Cardiac muscle cell (in vitro differentiated cells and primary cell): ENCODE measurements around the gene TMEM176B. TPM values are rescaled to one million over a fixed set of nuclear protein-coding genes. Genes with fewer than 3 reads are reported as not detected.

Source experiments
- DNase-seq, 2 donors: peaks; one replicate each; pipeline versions ENCODE4 v3.0.0 to v3.0.0-alpha.2; 2010 to 2017; ENCODE audit warnings: low read depth in 1 of 2, low spot score in 1 of 2
- H3K27ac ChIP-seq: fragments of 200-600 bp; sonication (generic); 2 replicates; pipeline ENCODE4 v1.5.1; 2016
- H3K27me3 ChIP-seq: fragments of 200-600 bp; sonication (generic); 2 replicates; pipeline ENCODE4 v1.6.0; 2016; ENCODE audit warnings: control low read depth
- H3K36me3 ChIP-seq: fragments of 200-600 bp; sonication (generic); 2 replicates; pipeline ENCODE4 v1.5.1; 2016; ENCODE audit warnings: control low read depth
- H3K4me1 ChIP-seq: fragments of 200-600 bp; sonication (generic); 2 replicates; pipeline ENCODE4 v1.8.1; 2017; ENCODE audit warnings: low read depth, mild to moderate bottlenecking, mixed run types
- H3K4me3 ChIP-seq: fragments of 200-600 bp; sonication (generic); 2 replicates; pipeline ENCODE4 v1.5.1; 2016; ENCODE audit warnings: mild to moderate bottlenecking
- H3K9me3 ChIP-seq: fragments of 200-600 bp; sonication (generic); 2 replicates; pipeline ENCODE4 v1.5.1; 2017; ENCODE audit warnings: low read depth, mild to moderate bottlenecking, control low read depth
- CTCF ChIP-seq: IDR thresholded peaks from 2 replicates; pipeline ENCODE4 v1.5.1; 2012; ENCODE audit warnings: low read depth, mild to moderate bottlenecking, low read length
- polyA plus RNA-seq: library from polyadenylated mRNA; unstranded; fragments of >200 nt; fragmentation: Nextera tagmentation; extraction: Ambion mirVana; gene quantifications from 2 replicates; pipeline ENCODE4 v1.2.1, GENCODE V29; 2016
- total RNA-seq: library from RNA; depleted of rRNA; stranded (reverse); fragments of >200 nt; gene quantifications from 2 replicates; pipeline ENCODE4 v1.2.3, GENCODE V29; 2016

Gene TMEM176B
- total and polyA plus RNA-seq, 2 experiments from 2014 or later, result 30.6 to 41.8 TPM

DNA sequence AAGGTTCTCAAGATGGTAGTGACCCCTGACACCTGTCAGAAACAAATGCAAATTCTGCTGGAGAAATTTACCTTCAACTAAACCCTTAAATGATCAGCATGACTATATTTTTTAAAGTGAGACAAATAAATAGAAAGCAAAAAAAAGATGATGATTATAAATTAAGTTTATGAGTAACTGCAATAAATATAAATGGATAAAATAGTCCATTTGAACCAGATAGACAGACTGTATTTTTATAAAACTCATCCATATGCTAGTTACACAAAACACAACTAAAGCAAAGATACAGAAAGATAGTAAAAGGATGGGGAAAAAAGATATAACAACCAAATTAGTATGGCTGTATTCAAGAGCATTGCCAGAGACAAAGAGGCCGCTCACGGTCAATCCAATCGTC, 6.3 kb upstream of the TMEM176B start:
- Histone ChIP-seq H3K36me3 (no peaks in the 10 kb centered on the region), H3K4me1 (no peaks in the 10 kb centered on the region), H3K4me3 (no peak overlapping the region), H3K27ac (no peak overlapping the region), H3K9me3 (no peaks in the 10 kb centered on the region), H3K27me3 (peaks cover 22% of the 10 kb centered on the region)
- DNase-seq, result no peak
- no peak for TF ChIP-seq CTCF

DNA sequence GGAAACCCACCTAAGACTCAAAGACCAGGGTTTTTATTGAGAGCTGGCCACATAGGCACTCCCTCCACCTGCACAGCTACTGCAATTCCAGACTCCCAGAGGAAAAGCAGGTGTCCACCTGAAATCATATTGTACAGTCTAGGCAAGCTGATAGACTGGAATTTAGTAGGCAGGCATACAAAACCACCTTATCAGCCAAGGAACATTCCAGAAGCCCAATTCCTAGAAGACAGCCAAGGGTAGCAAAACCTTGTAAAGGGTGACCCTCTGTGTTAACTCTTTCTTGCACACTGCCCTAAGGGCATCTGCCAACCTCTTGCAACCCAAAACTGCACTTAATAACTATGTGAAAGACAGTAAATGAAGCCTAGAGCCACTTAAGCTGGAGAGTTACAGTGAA, 5.7 kb upstream of the TMEM176B start:
- Histone ChIP-seq H3K27me3 (peaks cover 28% of the 10 kb centered on the region), H3K36me3 (no peaks in the 10 kb centered on the region), H3K4me1 (no peaks in the 10 kb centered on the region), H3K27ac (no peak overlapping the region), H3K4me3 (no peak overlapping the region), H3K9me3 (no peaks in the 10 kb centered on the region)
- no peak for DNase-seq
- no peak for TF ChIP-seq CTCF

DNA sequence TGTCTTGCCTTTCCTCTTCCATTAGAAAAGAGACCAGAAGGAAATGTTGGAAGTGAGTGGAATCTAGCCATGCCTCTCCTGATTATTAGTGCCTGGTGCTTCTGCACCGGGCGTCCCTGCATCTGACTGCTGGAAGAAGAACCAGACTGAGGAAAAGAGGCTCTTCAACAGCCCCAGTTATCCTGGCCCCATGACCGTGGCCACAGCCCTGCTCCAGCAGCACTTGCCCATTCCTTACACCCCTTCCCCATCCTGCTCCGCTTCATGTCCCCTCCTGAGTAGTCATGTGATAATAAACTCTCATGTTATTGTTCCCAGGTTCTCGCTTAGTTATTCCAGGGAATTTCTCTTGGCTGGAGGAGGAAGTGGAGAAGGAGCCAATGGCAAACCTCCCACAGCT, 4.6 kb upstream of the TMEM176B start:
- H3K4me1 ChIP-seq, result no peaks in the 10 kb centered on the region
- H3K4me3 ChIP-seq, result no peak overlapping the region
- H3K27me3 ChIP-seq, result peaks cover 39% of the 10 kb centered on the region
- no peak overlapping the region for H3K27ac ChIP-seq
- TF ChIP-seq CTCF, result no peak
- H3K36me3 ChIP-seq, result no peaks in the 10 kb centered on the region
- no peak for DNase-seq
- H3K9me3 ChIP-seq, result no peaks in the 10 kb centered on the region

GRCh38 chr7:150803161-150803860, 3.1 kb upstream of the TMEM176B start:
- Histone ChIP-seq H3K9me3 (no peaks in the 10 kb centered on the region), H3K27me3 (peaks cover 54% of the 10 kb centered on the region), H3K4me3 (no peak overlapping the region), H3K36me3 (no peaks in the 10 kb centered on the region), H3K4me1 (no peaks in the 10 kb centered on the region), H3K27ac (no peak overlapping the region)
- no peak for DNase-seq
- no peak for TF ChIP-seq CTCF

- H3K4me3 ChIP-seq, result no peak overlapping the region
- H3K27me3 ChIP-seq, result peaks cover 65% of the 10 kb centered on the region
- no peaks in the 10 kb centered on the region for H3K9me3 ChIP-seq
- TF ChIP-seq CTCF, result no peak
- DNase-seq, result no peak
- no peak overlapping the region for H3K27ac ChIP-seq
- no peaks in the 10 kb centered on the region for H3K36me3 ChIP-seq
- no peaks in the 10 kb centered on the region for H3K4me1 ChIP-seq
Observed at GRCh38 chr7:150801946-150802771, 2.0 kb upstream of the TMEM176B start.
